Hematopoietic multipotent progenitor cell treated with erythropoietin and hydrocortisone succinate and interleukin-3 and kit ligand, for 6 days (in vitro differentiated cells): ENCODE results near the gene PGA5.
A peak's percentile ranks its signal among the peaks of the same experiment; 100 is the strongest.
"Not testable (repeated sequence)": the region's sequence is repeated elsewhere in the genome, so short reads cannot be mapped to it uniquely, and the experiment has no call there.

ENCODE experiments used
- DNase-seq: peaks from one replicate; pipeline ENCODE4 v3.0.0-alpha.2; 2015

The PGA5 gene

DNA sequence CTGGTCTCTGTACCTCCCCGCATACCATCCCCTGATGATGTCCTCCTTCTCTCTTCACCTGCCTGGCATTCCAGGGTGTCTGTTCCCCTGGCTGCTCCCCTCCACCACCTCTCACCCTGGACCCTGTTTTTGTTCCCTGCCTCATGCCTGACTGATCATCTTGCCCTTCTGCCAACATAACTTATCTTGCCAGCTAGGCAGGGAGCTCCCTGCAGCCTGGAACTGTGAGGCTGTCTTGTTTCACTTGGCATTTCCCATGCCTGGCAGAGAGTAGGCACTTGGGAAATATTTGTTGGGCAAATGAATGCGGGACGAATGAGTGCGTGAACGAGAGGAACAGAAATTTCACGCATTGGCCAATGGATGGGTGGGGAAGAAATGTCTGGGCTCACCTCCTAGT, 11.5 kb upstream of the PGA5 start:
- not testable (repeated sequence) for DNase-seq

- not testable (repeated sequence) for DNase-seq
Measured at GRCh38 chr11:61231033-61231432, 9.9 kb upstream of the PGA5 start.

- not testable (repeated sequence) for DNase-seq
Measured at GRCh38 chr11:61231585-61231984, 9.4 kb upstream of the PGA5 start.

- DNase-seq, result not testable (repeated sequence)
Measured at GRCh38 chr11:61232548-61233145, 8.3 kb upstream of the PGA5 start.

GRCh38 chr11:61237130-61237529, 3.8 kb upstream of the PGA5 start:
- DNase-seq, result not testable (repeated sequence)

- not testable (repeated sequence) for DNase-seq
Measured at GRCh38 chr11:61240288-61240687, 687 bp upstream of the PGA5 start.

- not testable (repeated sequence) for DNase-seq
Measured at GRCh38 chr11:61241526-61241925, 551 bp downstream of the PGA5 start.

- DNase-seq, result not testable (repeated sequence)
Measured at GRCh38 chr11:61245284-61245964, 4.4 kb downstream of the PGA5 start.

GRCh38 chr11:61248071-61248470, 7.1 kb downstream of the PGA5 start:
- not testable (repeated sequence) for DNase-seq

- DNase-seq, result not testable (repeated sequence)
Measured at GRCh38 chr11:61249201-61249600, 8.2 kb downstream of the PGA5 start.

DNA sequence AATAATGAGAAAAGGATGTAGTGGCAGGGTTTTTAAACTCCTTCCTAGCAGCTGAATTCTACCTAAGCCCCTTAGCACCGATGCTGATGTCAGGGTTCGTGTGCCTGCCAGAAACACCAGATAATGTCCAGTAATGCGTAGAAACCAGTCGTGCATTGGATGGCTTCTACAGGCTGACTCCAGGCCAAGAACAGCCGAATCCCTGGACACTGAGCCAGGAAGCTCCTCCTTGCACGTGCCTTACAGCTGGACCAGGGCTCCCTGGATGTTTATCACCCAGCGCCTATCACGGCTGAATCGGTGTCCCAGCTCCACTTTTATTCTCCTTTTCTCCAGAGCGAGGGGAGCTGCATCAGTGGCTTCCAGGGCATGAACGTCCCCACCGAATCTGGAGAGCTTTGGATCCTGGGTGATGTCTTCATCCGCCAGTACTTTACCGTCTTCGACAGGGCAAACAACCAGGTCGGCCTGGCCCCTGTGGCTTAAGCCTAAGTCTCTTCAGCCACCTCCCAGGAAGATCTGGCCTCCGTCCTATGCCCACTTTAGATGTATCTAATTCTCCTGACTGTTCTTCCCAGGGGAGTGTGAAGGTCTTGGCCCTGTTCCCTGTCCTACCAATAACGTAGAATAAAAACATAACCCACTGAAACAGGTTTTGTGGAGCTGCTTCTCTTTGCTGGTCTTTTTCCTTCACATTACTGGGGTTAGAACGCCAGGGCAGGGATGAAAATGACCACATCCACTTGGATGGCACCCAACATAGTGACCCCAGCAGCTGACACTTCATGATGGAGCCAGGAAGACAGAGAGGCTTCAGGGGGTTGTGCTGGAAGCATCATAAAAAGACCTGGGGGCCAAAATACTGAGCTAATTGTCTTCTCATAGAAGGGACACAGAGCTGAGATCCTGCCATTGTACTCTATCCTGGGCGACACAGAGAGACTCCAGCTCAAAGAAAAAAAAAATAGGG, 10.1 kb downstream of the PGA5 start:
- DNase-seq, result not testable (repeated sequence)

DNA sequence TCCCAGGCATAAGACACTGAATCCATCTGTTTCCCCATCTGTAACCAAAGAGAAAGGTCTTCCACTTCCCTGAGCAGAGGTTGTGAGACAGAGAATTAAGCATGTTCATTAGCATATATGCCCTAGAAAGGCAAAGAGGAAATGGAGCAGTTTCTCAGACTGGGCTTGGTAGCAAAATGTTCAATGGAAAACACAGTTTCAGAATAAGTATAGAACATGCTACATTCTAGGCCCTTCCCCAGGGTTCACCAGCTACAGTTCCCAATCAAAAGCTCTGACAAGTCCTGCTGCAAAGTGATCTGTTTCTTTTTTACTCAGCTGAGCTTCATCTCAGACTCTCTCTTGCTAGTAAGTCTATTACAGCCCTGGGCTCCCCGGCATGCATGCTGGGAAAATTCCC, 11.4 kb downstream of the PGA5 start:
- not testable (repeated sequence) for DNase-seq

- peak; percentile 89 for DNase-seq
Measured at GRCh38 chr11:61254403-61255025, 13.5 kb downstream of the PGA5 start.

- DNase-seq, result peak; percentile 48
Measured at GRCh38 chr11:61256710-61257482, 15.9 kb downstream of the PGA5 start.

DNA sequence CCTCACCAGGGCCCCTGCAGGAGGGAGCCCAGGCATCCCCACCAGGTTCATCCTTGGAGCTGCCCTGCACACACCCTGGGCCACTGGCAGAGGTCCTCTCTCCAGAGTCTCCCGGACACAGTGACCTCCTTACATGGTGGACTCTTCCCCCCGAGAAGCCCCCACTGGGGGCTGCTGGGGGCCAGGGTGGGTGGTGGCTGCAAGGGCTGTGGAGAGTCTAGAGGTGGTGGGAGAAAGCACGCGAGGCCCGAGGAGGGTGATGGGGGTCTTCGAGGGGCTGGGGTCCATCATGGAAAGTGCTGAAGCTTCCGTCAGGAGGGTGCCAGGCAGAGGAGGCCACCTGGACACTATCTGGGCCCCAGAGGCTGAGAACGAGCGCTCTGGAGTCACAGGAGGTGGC, 17.6 kb downstream of the PGA5 start:
- no peak for DNase-seq

- DNase-seq, result no peak
Measured at GRCh38 chr11:61259363-61259762, 18.4 kb downstream of the PGA5 start.

GRCh38 chr11:61264371-61264770, 23.4 kb downstream of the PGA5 start:
- DNase-seq, result no peak

- no peak for DNase-seq
Measured at GRCh38 chr11:61264795-61265194, 23.8 kb downstream of the PGA5 start.

DNA sequence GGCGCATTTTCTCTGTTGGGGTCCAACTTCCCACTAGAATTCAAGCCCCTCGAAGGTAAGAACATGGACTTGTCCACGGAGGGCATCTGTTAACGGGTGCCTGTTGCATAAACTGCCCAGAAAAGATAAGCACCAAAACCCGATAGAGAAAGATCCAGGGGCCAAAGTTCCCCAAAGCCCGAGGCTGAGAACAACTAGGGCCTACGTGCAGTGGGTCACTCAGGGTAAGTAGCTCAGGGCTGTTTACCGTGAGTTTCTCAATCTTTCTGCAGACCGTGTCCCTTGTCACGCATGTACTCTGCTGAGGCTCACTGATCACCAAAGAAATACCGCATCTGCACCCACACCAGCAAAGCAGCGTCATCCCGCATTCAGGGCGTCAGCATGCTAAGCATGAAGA, 24.4 kb downstream of the PGA5 start:
- DNase-seq, result no peak

DNA sequence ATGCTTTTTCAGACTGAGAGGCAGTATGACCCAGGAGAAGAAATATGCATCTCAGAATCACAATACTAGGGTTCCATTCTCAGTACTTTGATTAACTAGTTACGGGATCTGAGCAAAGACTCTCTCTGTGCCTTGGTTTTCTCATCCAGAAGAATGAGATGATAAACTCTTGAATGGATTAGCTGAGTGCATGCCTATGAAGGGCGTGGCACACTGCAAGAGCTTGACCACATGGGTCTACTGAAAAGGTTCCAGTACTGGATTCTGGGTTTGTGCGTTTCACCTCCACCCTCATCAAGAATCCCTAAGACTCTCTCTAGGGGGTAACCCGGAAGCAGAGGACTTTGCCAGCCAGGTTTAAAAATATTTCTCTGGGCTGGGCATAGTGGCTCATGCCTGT, 25.6 kb downstream of the PGA5 start:
- DNase-seq, result no peak

- peak; percentile 55 for DNase-seq
Measured at GRCh38 chr11:61267437-61267841, 26.5 kb downstream of the PGA5 start.

GRCh38 chr11:61268588-61269250, 27.7 kb downstream of the PGA5 start:
- DNase-seq, result no peak
